NCI-H187 (cell line): Measurements from ENCODE around the gene TMCO5A.
"Not testable (repeated sequence)": the region's sequence is repeated elsewhere in the genome, so short reads cannot be mapped to it uniquely, and the experiment has no call there.

Source experiments
- DNase-seq, 2 experiments: peaks; one replicate each; lab custom pipeline; 2025; lab: John Stamatoyannopoulos, UW

The TMCO5A gene

DNA sequence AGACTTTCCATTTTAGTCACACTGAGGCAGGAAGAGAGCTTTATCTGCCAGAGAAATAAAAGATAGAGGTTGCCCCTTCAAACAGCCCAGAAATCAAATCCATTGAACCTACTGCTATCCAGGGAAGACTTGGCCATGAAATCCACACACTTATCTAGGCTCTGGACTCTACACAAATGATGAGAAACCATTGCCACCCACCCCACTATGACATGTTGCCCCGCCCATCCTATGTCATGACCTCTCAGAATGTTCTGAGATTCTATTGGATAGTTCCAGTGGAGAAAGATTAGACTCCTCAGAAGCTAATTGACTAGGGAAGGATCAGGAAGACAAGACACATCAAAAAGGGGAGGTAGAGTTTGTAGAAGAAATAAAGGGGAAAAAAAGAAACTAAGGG is at the start of gene TMCO5A:
TMCO5A (plus strand) TSS at position 301 of the 400 bp plus-strand sequence. CDS start 1,684 bp downstream, outside the sequence.
- no peak for DNase-seq

DNA sequence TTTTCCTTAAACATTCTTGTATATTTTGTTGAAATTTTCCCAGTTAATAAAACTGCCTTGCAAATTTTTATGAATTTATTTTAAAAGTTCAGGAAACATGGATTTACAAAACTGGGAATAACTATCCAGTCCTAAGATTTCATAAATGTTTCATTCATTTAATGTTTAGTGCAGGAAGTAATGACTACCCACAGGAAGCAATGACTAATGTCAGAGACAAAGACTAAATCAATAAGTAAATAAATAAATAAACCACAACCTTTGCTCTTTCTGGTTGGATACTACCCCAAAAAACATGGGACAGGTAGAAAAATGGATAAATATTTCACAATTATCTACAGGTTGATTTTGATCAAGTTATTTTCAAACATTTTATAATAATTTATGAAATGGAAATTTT is 48.8 kb upstream of the TMCO5A start:
- no peak for DNase-seq

DNA sequence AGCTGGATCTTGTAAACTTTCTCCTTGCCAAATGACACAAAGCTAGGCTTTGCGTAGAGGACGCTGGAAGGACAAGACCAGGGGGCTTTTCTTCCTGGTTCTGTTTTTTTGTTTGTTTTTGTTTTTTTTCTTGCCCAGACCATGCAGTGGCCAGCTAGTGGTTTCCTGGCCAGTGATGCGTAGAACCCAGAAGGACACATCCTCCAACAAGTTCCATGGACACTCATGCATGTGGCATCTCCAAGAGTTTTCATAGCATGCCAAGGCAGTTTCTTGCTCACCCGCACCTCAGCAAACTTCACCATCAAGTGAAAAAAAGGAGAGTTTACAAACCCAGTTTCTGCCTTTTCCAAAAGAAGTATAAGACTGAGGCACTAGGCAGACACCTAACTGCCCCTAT is 46.1 kb upstream of the TMCO5A start:
- DNase-seq = no peak

DNA sequence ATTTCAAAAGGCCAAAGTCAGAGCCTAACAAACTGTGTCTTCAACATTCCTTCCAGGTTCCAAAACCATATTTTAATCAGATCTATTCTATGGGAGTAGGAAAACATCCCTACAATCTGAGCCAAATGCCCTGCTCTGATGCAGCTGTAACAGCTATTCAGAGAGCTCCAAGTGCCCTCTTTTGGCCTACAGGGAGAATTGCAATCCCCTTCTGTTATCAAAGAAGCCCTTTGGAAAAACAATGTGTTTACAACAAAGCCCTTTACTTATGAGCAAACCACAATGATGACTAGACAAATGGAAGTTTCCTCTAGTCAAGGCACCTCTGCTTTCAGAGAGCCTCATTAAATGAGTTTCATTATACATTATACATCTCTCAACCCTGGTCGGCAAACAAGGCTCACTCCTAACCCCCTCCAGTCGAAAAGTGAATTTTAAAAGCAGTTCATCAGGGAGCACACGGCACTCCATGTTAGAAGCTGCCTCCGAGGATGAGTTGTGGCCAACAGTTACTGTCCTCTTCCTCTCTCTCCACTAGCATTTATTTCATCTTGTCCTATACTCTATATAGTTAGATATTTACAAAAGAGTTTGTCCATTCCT is 42.6 kb upstream of the TMCO5A start:
- peak in 1 of 2 experiments; percentile 1 for DNase-seq

DNA sequence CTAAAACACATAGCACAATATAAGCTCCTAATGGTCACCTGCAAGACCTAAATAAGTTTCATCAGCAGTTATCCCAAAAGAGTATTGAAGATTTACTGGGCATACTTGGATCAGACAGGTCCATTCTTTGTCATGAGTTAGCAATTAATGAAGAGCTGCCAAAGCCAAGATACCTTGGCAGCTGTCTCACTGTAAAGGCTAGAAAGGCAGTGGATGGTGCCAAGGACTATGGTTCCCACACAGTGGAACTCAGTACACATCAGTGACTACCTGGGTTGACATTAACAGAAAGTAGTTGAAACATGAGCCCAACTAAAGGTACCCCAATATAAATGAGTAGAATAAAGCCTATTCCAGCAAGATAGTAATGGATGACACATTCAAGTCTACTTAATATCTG is 41.1 kb upstream of the TMCO5A start:
- DNase-seq = no peak

DNA sequence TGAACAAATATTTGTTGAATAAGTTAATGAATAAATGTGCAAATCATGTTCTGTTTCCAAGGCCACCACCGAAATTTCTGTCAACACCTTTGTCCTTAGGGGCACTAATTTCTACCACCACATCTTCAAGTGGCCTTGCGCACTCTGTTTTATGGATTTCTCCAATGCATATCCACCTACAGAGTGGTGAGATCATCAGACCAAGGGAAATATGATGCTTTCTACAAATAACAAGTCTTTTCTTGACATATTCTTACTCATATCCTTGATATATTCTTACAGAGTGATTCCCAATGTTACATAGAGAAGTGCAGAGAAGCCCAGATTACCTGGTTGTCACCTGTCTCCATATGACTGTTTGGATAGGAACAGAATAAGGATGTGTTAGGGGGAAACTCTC is 36.1 kb upstream of the TMCO5A start:
- DNase-seq = no peak

DNA sequence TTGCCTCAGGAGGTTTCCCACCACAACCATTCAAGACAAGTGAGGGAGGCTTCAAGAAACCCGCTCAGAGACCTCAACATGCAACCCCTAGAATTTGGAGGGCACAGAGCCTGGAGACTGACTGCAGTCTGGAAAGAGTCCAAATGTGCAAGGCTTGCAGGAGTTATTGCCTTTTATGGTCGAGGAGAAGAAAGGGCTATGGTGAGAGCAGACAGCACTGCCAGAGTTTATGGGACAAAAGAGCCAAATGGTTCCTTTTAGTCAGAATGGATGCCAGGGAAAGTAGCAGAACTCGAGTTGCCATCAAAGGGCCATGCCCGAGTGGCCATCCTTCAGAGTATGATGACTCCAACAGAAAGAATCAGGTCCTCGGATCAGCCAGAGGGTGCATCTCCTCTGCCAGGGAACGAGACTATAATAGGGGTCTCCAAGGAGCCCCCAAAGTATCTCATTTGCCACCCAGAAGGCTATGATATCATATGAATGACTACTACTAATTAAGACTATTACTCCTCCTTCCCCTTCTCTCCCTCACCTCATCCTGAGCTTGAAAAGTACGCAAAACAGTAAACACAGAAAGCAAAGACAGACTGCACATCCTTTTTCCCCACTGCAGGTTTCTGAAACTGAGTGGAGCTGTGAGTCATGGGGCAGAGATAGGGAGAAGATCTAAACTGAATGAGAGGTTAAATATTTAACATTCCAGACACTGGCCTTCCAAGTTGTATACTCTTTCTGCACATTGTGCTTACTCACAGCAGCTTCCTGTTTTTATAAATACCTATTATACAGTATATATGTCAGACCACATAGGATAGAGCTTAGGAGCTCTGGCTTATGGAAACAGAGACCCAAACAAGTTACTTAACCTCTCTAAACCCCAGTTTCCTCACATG is 33.9 kb upstream of the TMCO5A start:
- no peak for DNase-seq

DNA sequence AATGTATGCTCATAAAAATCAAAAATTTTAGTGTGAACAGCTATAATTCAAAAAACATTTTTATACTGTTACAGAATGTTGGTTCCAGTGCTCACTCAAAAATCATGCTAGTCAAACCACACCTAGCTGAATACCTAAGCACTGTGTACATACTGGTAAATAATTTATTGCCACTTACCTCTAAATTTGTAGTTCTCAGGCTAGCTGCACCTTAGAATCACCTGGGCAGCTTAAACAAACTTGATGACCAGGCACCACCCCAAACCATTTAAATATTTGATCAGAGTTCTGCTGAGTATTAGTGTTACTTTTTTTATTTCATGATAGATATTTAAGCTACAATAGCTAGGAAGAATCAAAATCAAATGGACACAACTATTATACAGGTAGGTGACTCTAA is 32.3 kb upstream of the TMCO5A start:
- DNase-seq = no peak

DNA sequence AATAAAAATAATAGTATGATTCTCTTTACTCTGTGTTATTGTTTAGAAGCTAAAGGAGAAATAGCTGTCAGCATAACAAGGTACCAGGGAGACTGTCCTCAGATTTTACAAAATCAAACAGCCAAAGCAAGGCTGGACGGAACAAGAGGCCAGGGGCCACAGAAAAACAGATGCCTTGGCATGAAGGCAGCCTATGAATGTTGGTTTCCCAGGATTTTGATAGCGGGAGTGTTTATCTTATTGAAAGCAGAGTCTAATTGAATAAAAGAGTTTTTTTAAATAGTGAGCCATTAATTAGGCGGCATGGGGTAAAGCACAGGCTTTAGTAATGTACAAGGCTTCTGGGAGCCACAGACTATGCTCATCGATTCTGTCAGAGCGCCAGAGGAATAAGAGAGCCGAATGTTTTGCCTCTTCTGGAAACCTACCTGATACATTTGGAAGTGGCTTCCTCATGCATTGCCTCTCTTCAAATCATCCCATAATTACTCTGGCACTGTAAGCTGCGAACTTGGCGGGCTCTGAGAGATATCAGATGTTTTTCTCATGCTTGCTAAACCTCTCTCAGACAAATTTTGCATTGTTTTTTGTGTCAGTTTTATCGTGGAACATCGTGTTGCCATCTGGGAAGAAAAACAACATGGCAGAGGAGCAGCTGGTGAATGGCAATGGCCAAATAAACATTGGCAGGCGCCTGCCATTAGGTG is 30.4 kb upstream of the TMCO5A start:
- no peak for DNase-seq

DNA sequence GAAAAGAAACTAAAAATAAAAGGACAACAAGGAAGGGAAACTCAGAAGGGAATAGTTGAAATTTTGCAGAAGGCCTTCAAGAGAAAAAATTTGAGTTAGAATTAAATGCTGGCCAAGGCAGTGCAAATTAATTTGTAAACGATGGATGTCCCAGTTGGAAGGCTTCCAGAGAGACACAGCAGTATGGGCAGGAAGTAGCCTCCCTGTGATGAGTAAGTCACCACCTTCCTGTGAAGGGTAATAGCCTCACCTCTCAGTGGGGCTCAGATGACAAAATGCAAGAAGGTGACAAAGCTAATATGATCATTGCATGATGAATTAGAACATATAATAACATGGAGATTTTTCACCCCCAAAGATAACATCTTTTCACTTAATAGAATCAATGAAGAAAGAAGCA is 27.3 kb upstream of the TMCO5A start:
- DNase-seq = no peak

DNA sequence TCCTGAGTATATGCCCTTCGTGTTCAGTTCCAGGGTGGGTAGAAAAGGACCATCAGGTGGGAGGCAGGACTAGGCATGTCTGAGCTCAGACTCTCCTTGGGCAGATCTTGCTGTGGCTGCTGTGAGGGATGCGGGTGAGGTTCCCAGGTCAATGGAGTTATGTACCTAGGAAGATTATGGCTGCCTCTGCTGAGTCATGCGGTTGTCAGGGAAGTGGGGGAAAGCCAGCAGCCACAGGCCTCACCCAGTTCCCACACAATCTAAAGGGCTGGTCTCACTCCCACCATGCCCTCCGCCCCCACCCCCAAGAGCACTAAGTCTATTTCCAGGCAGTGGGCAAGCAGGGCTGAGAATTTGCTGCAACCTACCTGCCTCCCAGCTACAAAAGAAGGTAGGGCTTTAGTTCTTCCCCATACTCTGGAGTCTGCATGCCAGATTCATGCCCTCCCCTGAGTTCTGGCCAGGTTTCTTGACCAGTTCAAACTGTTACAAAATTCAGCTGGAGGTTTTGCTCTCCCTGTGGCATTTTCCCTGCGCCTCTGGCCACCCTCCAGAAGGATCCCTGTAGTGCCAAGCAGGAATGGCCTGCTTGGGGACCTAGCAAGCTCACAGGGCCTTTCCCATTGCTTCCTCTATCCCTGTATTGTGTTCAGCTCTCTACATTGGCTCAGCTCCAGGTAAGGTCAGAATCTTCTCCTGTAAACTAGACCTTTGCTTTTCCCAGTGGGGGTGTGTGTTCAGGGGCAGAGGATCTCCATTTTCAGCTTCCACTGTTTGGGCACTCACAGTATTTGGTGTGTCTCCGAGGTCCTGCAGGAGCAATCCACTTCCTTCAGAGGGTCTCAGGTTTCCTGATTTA is 12.7 kb upstream of the TMCO5A start:
- DNase-seq = no peak

DNA sequence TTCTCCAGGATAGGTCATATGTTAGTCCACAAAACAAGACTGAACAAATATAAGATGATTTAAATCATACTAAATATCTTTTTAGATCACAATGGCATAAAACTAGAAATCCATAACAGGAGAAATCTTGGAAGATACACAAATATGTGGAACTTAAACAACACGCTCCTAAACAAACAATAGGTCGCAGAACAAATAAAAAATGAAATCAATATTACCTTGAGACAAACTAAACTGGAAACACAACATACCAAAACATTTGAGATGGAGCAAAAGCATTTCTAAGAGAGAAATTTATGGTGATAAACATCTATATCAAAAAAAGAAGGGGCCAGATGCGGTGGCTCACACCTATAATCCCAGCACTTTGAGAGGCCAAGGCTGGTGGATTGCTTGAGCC is 8.3 kb upstream of the TMCO5A start:
- DNase-seq = no peak

DNA sequence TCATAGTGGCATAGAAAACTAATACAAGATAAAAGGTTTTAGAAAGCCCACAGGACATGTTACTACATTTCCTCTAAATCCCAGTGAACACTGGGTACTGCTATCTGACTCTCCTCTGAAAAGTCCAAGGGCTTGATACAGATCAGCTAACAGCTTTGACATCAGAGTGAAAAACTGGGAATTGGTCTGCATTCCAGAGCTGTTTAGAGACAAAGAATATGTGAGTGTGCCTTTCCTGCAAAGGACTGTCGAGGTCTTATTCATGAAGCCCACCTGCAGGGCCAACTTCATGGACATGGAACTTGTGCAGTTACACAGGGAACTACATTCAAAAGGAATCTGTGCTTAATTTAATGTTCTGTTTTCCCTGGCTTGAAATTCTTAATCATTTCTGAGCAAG is 5.2 kb upstream of the TMCO5A start:
- DNase-seq = no peak

DNA sequence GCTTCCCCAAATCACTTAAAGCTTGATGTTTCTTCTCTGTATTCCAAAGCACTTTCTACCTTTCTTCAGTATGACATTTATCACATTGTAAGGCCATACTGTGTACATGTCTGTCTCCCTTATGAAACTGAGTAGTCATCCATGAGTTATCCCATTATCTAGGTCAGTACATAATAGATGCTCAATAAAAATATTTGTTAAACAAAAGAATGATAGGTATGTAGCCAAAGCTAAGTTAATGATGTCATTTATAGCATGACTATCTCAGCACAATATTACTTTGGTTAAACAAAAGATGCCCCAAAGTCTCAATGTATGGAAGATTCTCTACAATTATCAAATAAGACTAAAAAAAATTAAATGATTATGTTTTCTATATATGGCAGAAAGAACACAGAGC is 3.1 kb upstream of the TMCO5A start:
- DNase-seq = no peak

DNA sequence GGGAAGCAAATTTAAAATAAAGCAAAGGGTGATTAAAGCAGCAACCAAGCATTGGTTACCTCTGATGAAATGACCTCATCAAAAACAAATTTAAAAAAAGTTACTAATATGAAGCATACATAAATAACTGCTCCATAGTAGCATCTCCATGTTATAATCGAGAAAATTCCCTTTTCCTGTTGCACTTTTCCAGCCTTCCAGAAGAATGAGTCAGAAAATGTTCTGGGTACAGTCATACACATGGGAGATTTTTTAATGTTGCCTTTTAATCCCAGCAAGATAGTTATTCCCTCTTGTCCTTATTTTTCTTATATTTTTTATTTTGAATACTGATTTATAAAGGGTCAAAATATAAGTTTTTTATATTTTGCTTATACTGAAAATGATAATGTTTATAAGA is 2.6 kb upstream of the TMCO5A start:
- DNase-seq = no peak

DNA sequence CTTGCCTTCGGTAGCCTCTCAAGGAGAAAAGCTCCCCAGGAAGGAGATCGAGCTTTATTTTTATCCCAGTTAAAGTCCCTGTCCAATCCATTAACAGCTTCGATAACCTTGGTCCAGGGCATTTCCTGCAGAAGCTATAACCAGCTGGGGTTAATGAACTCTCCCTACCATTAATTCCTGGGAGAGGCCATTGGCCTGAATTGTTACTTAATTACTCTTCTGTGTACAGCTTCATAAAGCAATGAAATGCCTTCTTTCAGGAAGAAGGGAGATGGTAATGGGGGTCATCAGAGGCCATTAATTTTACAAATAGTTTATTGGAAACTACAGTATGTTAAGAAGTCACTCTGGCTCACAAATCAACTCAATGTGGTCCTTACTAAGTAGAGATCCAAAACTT is 1.9 kb upstream of the TMCO5A start:
- DNase-seq = no peak

DNA sequence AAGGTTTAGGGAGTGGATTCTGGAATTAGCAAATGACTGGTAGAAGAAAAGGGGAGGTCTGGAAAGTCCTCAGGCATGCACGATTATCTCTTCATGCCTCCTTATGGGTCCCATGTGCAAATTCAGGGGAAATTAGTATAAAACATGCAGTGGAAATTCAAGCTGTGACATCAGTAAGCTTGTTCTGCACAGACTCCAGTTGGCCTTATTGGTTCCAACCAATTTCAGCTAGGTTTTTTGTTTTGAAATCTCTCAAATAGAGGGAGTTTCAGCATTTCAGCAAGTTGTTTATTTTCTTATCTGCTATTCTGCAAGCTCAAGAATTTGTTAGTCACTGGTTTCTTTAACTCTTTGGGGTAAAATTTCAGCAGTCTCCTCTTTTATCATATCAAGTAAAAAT is 774 bp upstream of the TMCO5A start:
- no peak for DNase-seq

DNA sequence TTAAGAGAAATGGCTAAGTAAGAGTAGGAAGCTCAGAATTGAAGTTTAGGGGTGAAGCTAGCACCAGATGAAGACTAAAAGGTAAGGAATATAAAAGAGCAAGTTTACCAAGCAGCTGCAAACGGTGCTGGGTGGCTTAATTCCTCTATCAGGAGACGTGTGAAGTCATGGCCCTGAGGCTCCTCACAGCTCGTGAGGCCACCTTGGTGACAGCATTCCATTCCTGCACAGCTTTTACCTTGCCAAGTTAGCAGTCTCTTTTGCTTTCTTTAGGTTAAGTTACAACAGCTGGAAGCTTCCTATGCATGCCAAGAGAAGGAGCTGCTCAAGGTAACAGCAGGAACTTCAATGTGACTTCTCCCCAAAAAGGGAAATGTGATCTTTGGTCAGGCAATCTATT is 6.4 kb downstream of the TMCO5A start:
- DNase-seq = no peak

DNA sequence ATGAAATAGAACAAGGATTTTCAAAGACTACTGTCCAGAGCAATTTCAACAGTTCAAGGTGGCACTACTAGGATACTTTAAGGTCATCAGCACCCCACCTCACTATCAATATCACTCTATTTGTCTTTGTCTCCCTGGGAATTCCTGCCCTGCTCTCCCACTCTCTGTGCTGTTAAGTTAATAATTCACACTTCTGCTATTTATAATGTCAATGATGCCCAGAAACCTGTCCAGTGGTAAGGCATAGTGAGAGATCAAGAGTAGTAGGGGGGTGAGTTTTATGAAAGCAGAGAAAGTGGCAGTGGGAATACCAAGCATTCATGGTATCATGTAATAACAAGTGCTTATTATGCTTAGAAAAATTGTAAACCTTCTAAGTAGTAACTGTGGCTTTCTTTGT is 7.3 kb downstream of the TMCO5A start:
- no peak for DNase-seq

DNA sequence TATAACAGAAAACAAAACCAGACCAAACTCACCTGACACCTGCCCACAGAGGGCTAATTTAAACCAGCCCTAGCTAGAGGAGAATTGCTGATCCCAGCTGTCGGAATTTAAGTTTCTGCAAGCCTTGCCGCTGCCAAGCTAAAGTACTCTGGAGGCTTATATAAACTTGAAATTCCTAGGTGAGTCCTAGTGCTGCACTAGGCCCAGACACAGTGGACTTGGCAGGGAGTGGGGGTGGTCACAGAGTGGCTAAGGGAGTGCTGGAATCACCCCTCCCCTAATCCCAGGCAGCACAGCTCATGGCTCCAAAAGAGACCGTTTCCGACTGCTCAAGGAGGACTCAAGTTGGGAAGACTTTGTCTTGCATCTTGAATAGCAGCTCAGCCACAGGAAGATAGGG is 17.6 kb downstream of the TMCO5A start:
- no peak for DNase-seq

DNA sequence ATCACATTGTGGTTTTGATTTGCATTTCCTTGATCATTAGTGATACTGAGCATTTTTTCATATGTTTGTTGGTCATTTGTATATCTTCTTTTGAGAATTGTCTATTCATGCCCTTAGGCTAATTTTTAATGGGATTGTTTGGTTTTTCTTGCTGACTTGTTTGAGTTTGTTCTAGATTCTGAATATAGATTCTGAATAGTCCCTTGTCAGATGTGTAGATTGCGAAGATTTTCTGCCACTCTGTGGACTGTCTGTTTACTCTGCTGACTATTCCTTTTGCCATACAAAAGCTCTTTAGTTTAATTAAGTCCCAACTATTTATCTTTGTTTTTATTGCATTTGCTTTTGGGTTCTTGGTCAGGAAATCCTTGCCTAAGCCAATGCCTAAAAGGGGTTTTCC is 26.3 kb downstream of the TMCO5A start:
- not testable (repeated sequence) for DNase-seq

DNA sequence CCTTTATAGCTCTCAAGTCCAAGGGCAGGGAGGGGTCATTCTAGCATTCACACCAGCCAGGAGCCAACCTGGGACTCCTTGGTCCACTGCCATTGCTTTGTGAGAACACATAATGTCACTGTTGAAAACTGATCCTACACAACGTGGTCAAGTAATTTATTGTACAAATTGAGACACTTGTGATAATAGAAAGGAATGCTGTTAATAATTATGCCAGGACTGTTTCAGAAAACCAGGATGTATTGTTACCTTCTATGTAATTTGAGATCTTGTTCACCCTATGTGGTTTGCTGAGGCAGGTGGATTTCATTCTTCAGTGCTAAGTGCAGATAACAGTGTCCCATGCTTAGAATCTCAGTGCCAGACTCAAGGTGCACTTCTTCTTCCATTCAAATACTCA is 33.3 kb downstream of the TMCO5A start:
- DNase-seq = no peak
